ENCODE data around the gene ZNF394. TPM values are rescaled to one million over a fixed set of nuclear protein-coding genes. Genes with fewer than 3 reads are reported as not detected.

ZNF394 gene
- total RNA-seq, 1 experiment from 2014 or later, result 29.7 TPM

- H3K9me3 ChIP-seq (replicated peaks), result no peaks in the 10 kb centered on the region
- H3K27ac ChIP-seq, result peak within 1 kb of the TSS; percentile 65
- H3K4me1 ChIP-seq, result no peaks in the 10 kb centered on the region
- H3K36me3 ChIP-seq, result peaks cover 5% of the 10 kb centered on the region
- DNase-seq, result peak; percentile 98
- H3K27me3 ChIP-seq, result no peaks in the 10 kb centered on the region
- H3K4me3 ChIP-seq, result peak within 1 kb of the TSS; percentile 86
Observed at GRCh38 chr7:99472561-99473314, 27.3 kb downstream of the ZNF394 start, which contains the start of gene ZNF789. Gene ZNF789, plus strand, starts transcription at chr7:99472890. Its CDS starts 3,567 bp downstream, at chr7:99476457.

GRCh38 chr7:99469381-99470065 lies 30.6 kb downstream of the ZNF394 start:
- DNase-seq, result no peak

GRCh38 chr7:99468336-99468918 lies 31.7 kb downstream of the ZNF394 start:
- DNase-seq, result no peak
- Histone ChIP-seq H3K36me3 (peaks cover 11% of the 10 kb centered on the region), H3K27me3 (no peaks in the 10 kb centered on the region), H3K4me3 (no peak overlapping the region), H3K27ac (no peak overlapping the region), H3K9me3 (replicated peaks) (no peaks in the 10 kb centered on the region), H3K4me1 (no peaks in the 10 kb centered on the region)

More at GRCh38 chr7:99469381-99470065, 30.6 kb downstream of the ZNF394 start:
- Histone ChIP-seq H3K27me3 (no peaks in the 10 kb centered on the region), H3K4me1 (no peaks in the 10 kb centered on the region), H3K36me3 (peaks cover under 1% of the 10 kb centered on the region), H3K9me3 (replicated peaks) (no peaks in the 10 kb centered on the region), H3K27ac (no peak overlapping the region), H3K4me3 (no peak overlapping the region)

GRCh38 chr7:99465421-99465768 lies 34.7 kb downstream of the ZNF394 start:
- peak overlapping the region; percentile 88 for H3K4me3 ChIP-seq

GRCh38 chr7:99461221-99461620 lies 38.9 kb downstream of the ZNF394 start:
- Histone ChIP-seq H3K9me3 (replicated peaks) (no peaks in the 10 kb centered on the region), H3K4me3 (no peak overlapping the region), H3K27me3 (no peaks in the 10 kb centered on the region), H3K4me1 (no peaks in the 10 kb centered on the region), H3K36me3 (peaks cover 74% of the 10 kb centered on the region), H3K27ac (no peak overlapping the region)
- DNase-seq, result no peak

More at GRCh38 chr7:99465421-99465768, 34.7 kb downstream of the ZNF394 start:
- Histone ChIP-seq H3K4me1 (no peaks in the 10 kb centered on the region), H3K27me3 (no peaks in the 10 kb centered on the region), H3K36me3 (peaks cover 34% of the 10 kb centered on the region), H3K9me3 (replicated peaks) (no peaks in the 10 kb centered on the region), H3K27ac (peak overlapping the region; percentile 71)
- no peak for DNase-seq

GRCh38 chr7:99460651-99461050 lies 39.4 kb downstream of the ZNF394 start:
- no peak for DNase-seq
- H3K27ac ChIP-seq, result no peak overlapping the region
- H3K4me3 ChIP-seq, result no peak overlapping the region
- peaks cover 80% of the 10 kb centered on the region for H3K36me3 ChIP-seq
- no peaks in the 10 kb centered on the region for H3K4me1 ChIP-seq
- no peaks in the 10 kb centered on the region for H3K9me3 ChIP-seq (replicated peaks)
- no peaks in the 10 kb centered on the region for H3K27me3 ChIP-seq

- Histone ChIP-seq H3K4me3 (no peak overlapping the region), H3K36me3 (peaks cover 91% of the 10 kb centered on the region), H3K27ac (no peak overlapping the region), H3K9me3 (replicated peaks) (no peaks in the 10 kb centered on the region), H3K4me1 (no peaks in the 10 kb centered on the region), H3K27me3 (no peaks in the 10 kb centered on the region)
- peak; percentile 32 to 39 for DNase-seq
Observed at GRCh38 chr7:99459087-99459486, 41.0 kb downstream of the ZNF394 start.

GRCh38 chr7:99457650-99458493 lies 42.2 kb downstream of the ZNF394 start:
- DNase-seq, result no peak
- Histone ChIP-seq H3K27ac (no peak overlapping the region), H3K27me3 (no peaks in the 10 kb centered on the region)

GRCh38 chr7:99457050-99457649 lies 42.9 kb downstream of the ZNF394 start:
- Histone ChIP-seq H3K4me3 (no peak overlapping the region), H3K4me1 (no peaks in the 10 kb centered on the region), H3K9me3 (replicated peaks) (no peaks in the 10 kb centered on the region), H3K27ac (no peak overlapping the region), H3K27me3 (no peaks in the 10 kb centered on the region), H3K36me3 (peaks cover 86% of the 10 kb centered on the region)
- no peak for DNase-seq

More at GRCh38 chr7:99457650-99458493, 42.2 kb downstream of the ZNF394 start:
- Histone ChIP-seq H3K36me3 (peaks cover 89% of the 10 kb centered on the region), H3K4me1 (no peaks in the 10 kb centered on the region), H3K4me3 (no peak overlapping the region), H3K9me3 (replicated peaks) (no peaks in the 10 kb centered on the region)

- no peak for DNase-seq
- H3K27me3 ChIP-seq, result no peaks in the 10 kb centered on the region
- no peaks in the 10 kb centered on the region for H3K9me3 ChIP-seq (replicated peaks)
- H3K27ac ChIP-seq, result no peak overlapping the region
- no peak overlapping the region for H3K4me3 ChIP-seq
- peaks cover 86% of the 10 kb centered on the region for H3K36me3 ChIP-seq
- H3K4me1 ChIP-seq, result no peaks in the 10 kb centered on the region
Observed at GRCh38 chr7:99456288-99456687, 43.8 kb downstream of the ZNF394 start.

- Histone ChIP-seq H3K4me1 (no peaks in the 10 kb centered on the region), H3K9me3 (replicated peaks) (no peaks in the 10 kb centered on the region), H3K36me3 (peaks cover 88% of the 10 kb centered on the region), H3K4me3 (no peak overlapping the region), H3K27ac (no peak overlapping the region), H3K27me3 (no peaks in the 10 kb centered on the region)
- no peak for DNase-seq
Observed at GRCh38 chr7:99455874-99456273, 44.2 kb downstream of the ZNF394 start.

- Histone ChIP-seq H3K4me3 (no peak overlapping the region), H3K27ac (no peak overlapping the region), H3K27me3 (no peaks in the 10 kb centered on the region), H3K9me3 (replicated peaks) (no peaks in the 10 kb centered on the region), H3K4me1 (no peaks in the 10 kb centered on the region), H3K36me3 (peaks cover 86% of the 10 kb centered on the region)
- no peak for DNase-seq
Observed at GRCh38 chr7:99453105-99453504, 47.0 kb downstream of the ZNF394 start.

GRCh38 chr7:99452541-99452940 lies 47.5 kb downstream of the ZNF394 start:
- H3K9me3 ChIP-seq (replicated peaks), result no peaks in the 10 kb centered on the region
- H3K36me3 ChIP-seq, result peaks cover 86% of the 10 kb centered on the region
- no peak overlapping the region for H3K27ac ChIP-seq

GRCh38 chr7:99451936-99452335 lies 48.1 kb downstream of the ZNF394 start:
- Histone ChIP-seq H3K27me3 (no peaks in the 10 kb centered on the region), H3K4me3 (no peak overlapping the region), H3K4me1 (no peaks in the 10 kb centered on the region), H3K36me3 (peaks cover 86% of the 10 kb centered on the region), H3K9me3 (replicated peaks) (no peaks in the 10 kb centered on the region), H3K27ac (no peak overlapping the region)
- no peak for DNase-seq

More at GRCh38 chr7:99452541-99452940, 47.5 kb downstream of the ZNF394 start:
- H3K4me3 ChIP-seq, result no peak overlapping the region
- DNase-seq, result no peak
- no peaks in the 10 kb centered on the region for H3K4me1 ChIP-seq
- no peaks in the 10 kb centered on the region for H3K27me3 ChIP-seq
